NCI-H510A treated with DMSO at 0.1 percent for 48 hours (cell line): ENCODE data around the gene FIBCD1.

Experiments used
- DNase-seq: peaks from one replicate; lab custom pipeline; 2025; lab: John Stamatoyannopoulos, UW

FIBCD1 gene

DNA sequence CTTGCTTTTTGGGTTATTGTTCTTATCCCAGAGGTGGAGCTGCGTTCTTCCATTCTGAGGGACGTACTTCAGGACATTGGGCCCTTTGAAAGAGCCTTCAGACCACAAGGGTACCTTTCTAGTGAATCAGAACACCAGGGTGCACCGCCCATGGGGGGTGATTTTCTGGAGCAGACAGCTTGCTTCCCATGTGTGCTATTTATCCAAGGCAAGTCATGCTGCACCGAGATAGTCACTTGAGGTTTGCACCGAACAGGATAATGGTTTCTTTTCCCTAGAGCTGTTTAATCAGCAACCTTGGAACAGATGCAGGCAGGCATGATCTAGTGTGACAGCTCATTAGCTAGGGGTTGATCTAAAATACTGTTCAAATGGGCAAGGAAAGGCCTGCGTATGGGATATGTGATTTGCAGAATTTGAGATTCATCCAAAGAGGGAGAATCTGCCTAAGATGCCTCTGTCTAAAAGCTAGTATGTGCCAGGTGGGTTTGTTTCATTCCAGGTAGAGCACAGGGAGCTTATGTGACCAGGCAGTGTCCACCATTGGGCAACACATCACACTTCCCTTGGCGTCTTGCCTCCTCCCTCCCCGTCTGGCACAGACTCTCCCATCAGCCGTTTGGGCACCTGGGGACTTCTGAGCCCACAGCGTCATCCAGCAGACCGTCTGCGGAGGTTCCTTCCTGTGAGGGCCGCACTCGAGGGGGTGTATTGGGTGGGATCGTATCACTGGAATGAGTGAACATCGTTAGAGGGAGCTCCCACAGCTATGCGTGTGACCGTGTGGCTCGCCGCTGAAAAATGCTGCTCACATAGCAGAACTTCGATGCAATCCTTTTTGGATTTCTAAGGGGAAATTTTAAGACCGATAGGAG lies 80.9 kb downstream of the FIBCD1 start:
- DNase-seq, result no peak

DNA sequence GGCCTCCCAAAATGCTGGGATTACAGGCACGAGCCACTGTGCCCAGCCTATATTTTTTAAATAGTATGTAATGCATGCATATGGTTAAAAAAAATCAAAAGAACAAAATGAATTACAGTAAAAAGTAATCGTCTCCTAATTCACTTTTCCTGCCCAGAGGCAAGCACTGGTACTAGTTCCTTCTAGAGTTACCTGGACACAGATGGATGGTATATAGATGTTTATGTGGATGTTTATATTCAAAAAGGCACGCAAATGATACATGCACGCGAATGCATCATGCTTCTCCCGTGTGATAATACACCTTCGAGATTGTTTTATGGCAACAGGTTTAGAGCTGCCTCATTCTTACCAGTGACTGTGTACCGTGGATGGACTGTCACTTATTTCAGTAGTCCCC lies 82.6 kb downstream of the FIBCD1 start:
- no peak for DNase-seq

DNA sequence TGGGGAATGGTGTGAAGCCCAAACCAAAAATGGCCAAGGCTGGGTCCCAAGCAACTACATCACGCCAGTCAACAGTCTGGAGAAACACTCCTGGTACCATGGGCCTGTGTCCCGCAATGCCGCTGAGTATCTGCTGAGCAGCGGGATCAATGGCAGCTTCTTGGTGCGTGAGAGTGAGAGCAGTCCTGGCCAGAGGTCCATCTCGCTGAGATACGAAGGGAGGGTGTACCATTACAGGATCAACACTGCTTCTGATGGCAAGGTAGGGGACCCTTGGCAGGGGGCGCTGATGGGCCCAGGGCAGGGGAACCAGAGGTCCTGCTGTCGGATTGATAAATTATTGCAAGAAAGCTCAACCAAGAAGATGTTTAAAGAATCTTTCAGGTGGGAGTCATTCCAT lies 84.2 kb downstream of the FIBCD1 start:
- no peak for DNase-seq

- DNase-seq, result no peak
Observed at GRCh38 chr9:130854092-130854491, 85.0 kb downstream of the FIBCD1 start.

- no peak for DNase-seq
Observed at GRCh38 chr9:130852801-130853200, 86.2 kb downstream of the FIBCD1 start.
